Neural progenitor cell (in vitro differentiated cells): ENCODE measurements around the gene RALBP1.

Experiments
- EZH2phosphoT487 ChIP-seq: fragments of 200-600 bp; sonication (generic); IDR thresholded peaks from 2 replicates; pipeline ENCODE4 v1.6.1; 2017; ENCODE audit warnings: antibody characterized with exemption
- TF ChIP-seq, protein P1 (sequence below): fragments of 200-600 bp; sonication (generic); IDR thresholded peaks from 2 replicates; pipeline ENCODE4 v1.5.1; 2017; ENCODE audit warnings: antibody characterized with exemption, mild to moderate bottlenecking

- TF ChIP-seq, protein P1, sequence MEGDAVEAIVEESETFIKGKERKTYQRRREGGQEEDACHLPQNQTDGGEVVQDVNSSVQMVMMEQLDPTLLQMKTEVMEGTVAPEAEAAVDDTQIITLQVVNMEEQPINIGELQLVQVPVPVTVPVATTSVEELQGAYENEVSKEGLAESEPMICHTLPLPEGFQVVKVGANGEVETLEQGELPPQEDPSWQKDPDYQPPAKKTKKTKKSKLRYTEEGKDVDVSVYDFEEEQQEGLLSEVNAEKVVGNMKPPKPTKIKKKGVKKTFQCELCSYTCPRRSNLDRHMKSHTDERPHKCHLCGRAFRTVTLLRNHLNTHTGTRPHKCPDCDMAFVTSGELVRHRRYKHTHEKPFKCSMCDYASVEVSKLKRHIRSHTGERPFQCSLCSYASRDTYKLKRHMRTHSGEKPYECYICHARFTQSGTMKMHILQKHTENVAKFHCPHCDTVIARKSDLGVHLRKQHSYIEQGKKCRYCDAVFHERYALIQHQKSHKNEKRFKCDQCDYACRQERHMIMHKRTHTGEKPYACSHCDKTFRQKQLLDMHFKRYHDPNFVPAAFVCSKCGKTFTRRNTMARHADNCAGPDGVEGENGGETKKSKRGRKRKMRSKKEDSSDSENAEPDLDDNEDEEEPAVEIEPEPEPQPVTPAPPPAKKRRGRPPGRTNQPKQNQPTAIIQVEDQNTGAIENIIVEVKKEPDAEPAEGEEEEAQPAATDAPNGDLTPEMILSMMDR, result no peak
- no peak for TF ChIP-seq EZH2phosphoT487
Measured at GRCh38 chr18:9495916-9496705, 20.8 kb downstream of the RALBP1 start.
